Parathyroid adenoma (tissue), 2 donors: ENCODE results near the gene CCDC181.

Experiments
- H2AFZ ChIP-seq: fragments of 300-600 bp; sonication (generic); one replicate; pipeline ENCODE4 v1.7.0; 2017; ENCODE audit warnings: antibody characterized with exemption, mild to moderate bottlenecking
- H3K27ac ChIP-seq: fragments of 300-600 bp; sonication (generic); one replicate; pipeline ENCODE4 v1.7.0; 2017
- H3K27me3 ChIP-seq: fragments of 300-600 bp; sonication (generic); one replicate; pipeline ENCODE4 v1.7.0; 2017; ENCODE audit warnings: low read length; ENCODE audit not compliant: control insufficient read depth, insufficient read depth
- H3K36me3 ChIP-seq: fragments of 300-600 bp; sonication (generic); one replicate; pipeline ENCODE4 v1.7.0; 2017; ENCODE audit warnings: low read length; ENCODE audit not compliant: control insufficient read depth, insufficient read depth
- H3K4me1 ChIP-seq: fragments of 300-600 bp; sonication (generic); one replicate; pipeline ENCODE4 v1.7.0; 2017; ENCODE audit warnings: control low read depth
- H3K4me2 ChIP-seq: fragments of 300-600 bp; sonication (generic); one replicate; pipeline ENCODE4 v1.7.0; 2017; ENCODE audit warnings: low read length
- H3K4me3 ChIP-seq: fragments of 300-600 bp; sonication (generic); one replicate; pipeline ENCODE4 v1.7.0; 2017; ENCODE audit warnings: low read depth, low read length
- H3K79me2 ChIP-seq: fragments of 300-600 bp; sonication (generic); one replicate; pipeline ENCODE4 v1.7.0; 2017; ENCODE audit warnings: control low read depth
- H3K9ac ChIP-seq: fragments of 300-600 bp; sonication (generic); one replicate; pipeline ENCODE4 v1.7.0; 2017; ENCODE audit warnings: mild to moderate bottlenecking
- H3K9me3 ChIP-seq: fragments of 300-600 bp; sonication (generic); one replicate; pipeline ENCODE4 v1.7.0; 2017; ENCODE audit warnings: low read length; ENCODE audit not compliant: control insufficient read depth
- CTCF ChIP-seq: fragments of 300-600 bp; sonication (generic); IDR thresholded peaks from one replicate; pipeline ENCODE4 v1.7.0; 2017; ENCODE audit warnings: antibody characterized with exemption, mild to moderate bottlenecking
- donor health status: primary hyperparathyroidism.

Gene CCDC181

GRCh38 chr1:169427081-169427641 is at the start of gene CCDC181:
Gene CCDC181, minus strand, starts transcription at chr1:169427474. Its CDS starts 2,547 bp downstream, at chr1:169424927.
- Histone ChIP-seq H3K27me3 (no peaks in the 10 kb centered on the region), H2AFZ (peak within 1 kb of the TSS; percentile 63), H3K4me3 (peak within 1 kb of the TSS; percentile 76), H3K27ac (no peak within 1 kb of the TSS), H3K9ac (peak within 1 kb of the TSS; percentile 28), H3K79me2 (no peaks in the 10 kb centered on the region), H3K4me2 (peak within 1 kb of the TSS; percentile 96), H3K4me1 (no peaks in the 10 kb centered on the region), H3K9me3 (no peaks in the 10 kb centered on the region), H3K36me3 (no peaks in the 10 kb centered on the region)
- no peak for TF ChIP-seq CTCF

- H3K79me2 ChIP-seq, result no peaks in the 10 kb centered on the region
- peaks cover 2% of the 10 kb centered on the region for H3K4me1 ChIP-seq
- no peaks in the 10 kb centered on the region for H3K36me3 ChIP-seq
- no peaks in the 10 kb centered on the region for H3K27me3 ChIP-seq
- H3K9ac ChIP-seq, result no peak overlapping the region
- H3K4me2 ChIP-seq, result no peak overlapping the region
- H3K4me3 ChIP-seq, result no peak overlapping the region
- no peaks in the 10 kb centered on the region for H3K9me3 ChIP-seq
- TF ChIP-seq CTCF, result no peak
- no peak overlapping the region for H3K27ac ChIP-seq
- no peak overlapping the region for H2AFZ ChIP-seq
These were observed 48.6 kb upstream of the CCDC181 start for GRCh38 chr1:169475806-169476387.

GRCh38 chr1:169474302-169474995 is 47.2 kb upstream of the CCDC181 start:
- no peak overlapping the region for H2AFZ ChIP-seq
- no peaks in the 10 kb centered on the region for H3K9me3 ChIP-seq
- H3K4me2 ChIP-seq, result no peak overlapping the region
- H3K9ac ChIP-seq, result no peak overlapping the region
- H3K27me3 ChIP-seq, result no peaks in the 10 kb centered on the region
- H3K27ac ChIP-seq, result no peak overlapping the region
- no peaks in the 10 kb centered on the region for H3K36me3 ChIP-seq
- H3K79me2 ChIP-seq, result no peaks in the 10 kb centered on the region
- H3K4me3 ChIP-seq, result no peak overlapping the region
- peaks cover 2% of the 10 kb centered on the region for H3K4me1 ChIP-seq
- no peak for TF ChIP-seq CTCF

- Histone ChIP-seq H3K79me2 (no peaks in the 10 kb centered on the region), H2AFZ (no peak overlapping the region), H3K9ac (no peak overlapping the region), H3K27me3 (no peaks in the 10 kb centered on the region), H3K4me2 (no peak overlapping the region), H3K4me1 (no peaks in the 10 kb centered on the region), H3K36me3 (no peaks in the 10 kb centered on the region), H3K27ac (no peak overlapping the region), H3K9me3 (no peaks in the 10 kb centered on the region), H3K4me3 (no peak overlapping the region)
- TF ChIP-seq CTCF, result no peak
These were observed 46.1 kb upstream of the CCDC181 start for GRCh38 chr1:169473347-169473746.
